Kidney (tissue), 14 donors: Measurements from ENCODE around the gene GNAS. TPM values are rescaled to one million over a fixed set of nuclear protein-coding genes. Genes with fewer than 3 reads are reported as not detected.

Experiments used
- DNase-seq, 5 donors: peaks; one replicate each; pipeline ENCODE4 v3.0.0-alpha.2; 2013 to 2020
- FAIRE-seq: peaks from 2 replicates; lab custom pipeline; 2012; peaks lifted over from hg19 to GRCh38; lab: Jason Lieb, UNC
- H3K27ac ChIP-seq, 2 donors: one replicate each; pipeline ENCODE4 v1.7.0; 2013; ENCODE audit warnings: low read depth in 2 of 2, low read length in 2 of 2, inconsistent platforms in 1 of 2
- H3K27me3 ChIP-seq: one replicate; pipeline ENCODE4 v1.7.1; 2013; ENCODE audit warnings: low read length, inconsistent platforms; ENCODE audit not compliant: control insufficient read depth, insufficient read depth
- H3K36me3 ChIP-seq, 3 donors: one replicate each; pipeline versions ENCODE4 v1.7.0 to v1.7.1; 2013; ENCODE audit warnings: low read length in 3 of 3, control low read depth in 1 of 3, inconsistent platforms in 1 of 3; ENCODE audit not compliant: insufficient read depth in 3 of 3, control insufficient read depth in 2 of 3
- H3K4me1 ChIP-seq, 3 donors: one replicate each; pipeline versions ENCODE4 v1.7.0 to v1.7.1; 2013; ENCODE audit warnings: low read length in 3 of 3, inconsistent platforms in 1 of 3, low read depth in 1 of 3; ENCODE audit not compliant: control insufficient read depth in 2 of 3, insufficient read depth in 2 of 3
- H3K4me3 ChIP-seq, 3 donors: one replicate each; pipeline versions ENCODE4 v1.7.0 to v1.8.1; 2013; ENCODE audit warnings: low read length in 3 of 3, control low read depth in 1 of 3, inconsistent platforms in 1 of 3
- H3K9ac ChIP-seq, 3 donors: one replicate each; pipeline versions ENCODE4 v1.7.0 to v1.7.1; 2013; ENCODE audit warnings: low read length in 3 of 3, control low read depth in 1 of 3, inconsistent platforms in 1 of 3
- H3K9me3 ChIP-seq, 3 donors: one replicate each; pipeline versions ENCODE4 v1.7.0 to v1.7.1; 2013; ENCODE audit warnings: low read length in 3 of 3, control low read depth in 1 of 3, inconsistent platforms in 1 of 3; ENCODE audit not compliant: control insufficient read depth in 2 of 3, insufficient read depth in 1 of 3
- CTCF ChIP-seq: IDR thresholded peaks from 3 replicates; pipeline ENCODE4 v1.5.1; 2012; ENCODE audit warnings: mild to moderate bottlenecking, moderate library complexity, borderline replicate concordance; ENCODE audit not compliant: insufficient read depth; ENCODE audit errors: extremely low read depth
- intact Hi-C: fragments of 100-400 bp; cut with DNase I; formaldehyde crosslinking; loops from one replicate; pipeline ENCODE4 v1.11.1; 2022
- polyA plus RNA-seq: library from polyadenylated mRNA; stranded (reverse); fragments of 350-450 nt; fragmentation: Illumina TruSeq; extraction: RNeasy Lipid Tissue Mini Kit (QIAGEN cat#74804); gene quantifications from one replicate; pipeline ENCODE4 v1.2.3, GENCODE V29; 2014; ENCODE audit warnings: low read depth, low replicate concordance; ENCODE audit not compliant: insufficient read depth
- total RNA-seq: library from RNA; stranded (reverse); fragmentation: NEBNext Ultra II Directional; extraction: Animal tissue kit (Norgen Biotek cat#: 25700); gene quantifications from one replicate; pipeline ENCODE4 v1.2.1, GENCODE V29; 2021
- donor health status: control.
- donor health status: control.
- donor health status: control.
- donor health status: control.
- donor health status: control.
- donor health status: DM: yes; HTN: yes; CAD: no.
- donor health status: Normal renal cell carcinoma (clear cell type).

The GNAS gene
- total and polyA plus RNA-seq, 2 donors from 2014 or later = 792 to 867 TPM

- no peak for TF ChIP-seq CTCF
- Histone ChIP-seq H3K4me1 (peaks cover 0 to 3% (median 0%) of the 10 kb centered on the region in 3 donors), H3K36me3 (no peaks in the 10 kb centered on the region), H3K9me3 (no peaks in the 10 kb centered on the region), H3K4me3 (no peak overlapping the region), H3K27me3 (no peaks in the 10 kb centered on the region), H3K9ac (no peak overlapping the region), H3K27ac (no peak overlapping the region)
- DNase-seq (no peak), FAIRE-seq (no peak)
- intact Hi-C loops = loop anchor here (10.0 kb wide), 1 partner anchor 346 kb away; no protein-coding TSS in a partner anchor
These were observed 25.9 kb downstream of the GNAS start for GRCh38 chr20:58878399-58878798.

GRCh38 chr20:58880441-58880840, 27.9 kb downstream of the GNAS start:
- peaks cover 0 to 3% (median 0%) of the 10 kb centered on the region in 3 donors for H3K4me1 ChIP-seq
- intact Hi-C loops = no loop called here
- TF ChIP-seq CTCF = no peak
- no peak overlapping the region for H3K4me3 ChIP-seq
- FAIRE-seq = no peak
- H3K36me3 ChIP-seq = no peaks in the 10 kb centered on the region
- DNase-seq = no peak
- H3K9me3 ChIP-seq = no peaks in the 10 kb centered on the region
- no peak overlapping the region for H3K9ac ChIP-seq
- no peaks in the 10 kb centered on the region for H3K27me3 ChIP-seq
- no peak overlapping the region for H3K27ac ChIP-seq

- FAIRE-seq = no peak
- H3K27me3 ChIP-seq = no peaks in the 10 kb centered on the region
- H3K4me1 ChIP-seq = peaks cover 0 to 3% (median 0%) of the 10 kb centered on the region in 3 donors
- intact Hi-C loops = no loop called here
- H3K27ac ChIP-seq = no peak overlapping the region
- DNase-seq = no peak
- TF ChIP-seq CTCF = no peak
- H3K4me3 ChIP-seq = no peak overlapping the region
- no peak overlapping the region for H3K9ac ChIP-seq
- H3K9me3 ChIP-seq = no peaks in the 10 kb centered on the region
- no peaks in the 10 kb centered on the region for H3K36me3 ChIP-seq
These were observed 28.7 kb downstream of the GNAS start for GRCh38 chr20:58880994-58881752.
